Measurements from ENCODE around the gene MECP2. TPM values are rescaled to one million over a fixed set of nuclear protein-coding genes. Genes with fewer than 3 reads are reported as not detected.

Gene MECP2
- total RNA-seq, 4 donors from 2014 or later: 19.7 to 76.0 (median 33.9) TPM

- H3K4me3 ChIP-seq: no peak overlapping the region
- peaks cover 32% of the 10 kb centered on the region for H3K4me1 ChIP-seq
- no peak for TF ChIP-seq EP300 (IDR thresholded peaks at IDR 0.05)
- TF ChIP-seq POLR2A (IDR thresholded peaks at IDR 0.05): no peak
- TF ChIP-seq, protein P1, sequence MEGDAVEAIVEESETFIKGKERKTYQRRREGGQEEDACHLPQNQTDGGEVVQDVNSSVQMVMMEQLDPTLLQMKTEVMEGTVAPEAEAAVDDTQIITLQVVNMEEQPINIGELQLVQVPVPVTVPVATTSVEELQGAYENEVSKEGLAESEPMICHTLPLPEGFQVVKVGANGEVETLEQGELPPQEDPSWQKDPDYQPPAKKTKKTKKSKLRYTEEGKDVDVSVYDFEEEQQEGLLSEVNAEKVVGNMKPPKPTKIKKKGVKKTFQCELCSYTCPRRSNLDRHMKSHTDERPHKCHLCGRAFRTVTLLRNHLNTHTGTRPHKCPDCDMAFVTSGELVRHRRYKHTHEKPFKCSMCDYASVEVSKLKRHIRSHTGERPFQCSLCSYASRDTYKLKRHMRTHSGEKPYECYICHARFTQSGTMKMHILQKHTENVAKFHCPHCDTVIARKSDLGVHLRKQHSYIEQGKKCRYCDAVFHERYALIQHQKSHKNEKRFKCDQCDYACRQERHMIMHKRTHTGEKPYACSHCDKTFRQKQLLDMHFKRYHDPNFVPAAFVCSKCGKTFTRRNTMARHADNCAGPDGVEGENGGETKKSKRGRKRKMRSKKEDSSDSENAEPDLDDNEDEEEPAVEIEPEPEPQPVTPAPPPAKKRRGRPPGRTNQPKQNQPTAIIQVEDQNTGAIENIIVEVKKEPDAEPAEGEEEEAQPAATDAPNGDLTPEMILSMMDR (IDR thresholded peaks at IDR 0.05): peak; percentile 22 to 47
- no peak for TF ChIP-seq POLR2AphosphoS5 (IDR thresholded peaks at IDR 0.05)
- 32% methylated on average over 8 of the region's 8 CpGs for WGBS
- peak in 1 of 2 donors; percentile 81 for DNase-seq (ENCODE audit: low spot score in 2 of 2)
- H3K27me3 ChIP-seq: no peaks in the 10 kb centered on the region
- H3K36me3 ChIP-seq: no peaks in the 10 kb centered on the region
- H3K27ac ChIP-seq: no peak overlapping the region
- no peaks in the 10 kb centered on the region for H3K9me3 ChIP-seq
Measured at GRCh38 chrX:154051201-154051810, 46.2 kb downstream of the MECP2 start.

GRCh38 chrX:154050113-154050495 lies 47.4 kb downstream of the MECP2 start:
- H3K36me3 ChIP-seq: no peaks in the 10 kb centered on the region
- peak overlapping the region; percentile 29 for H3K27ac ChIP-seq
- 51% methylated on average over 7 of the region's 7 CpGs for WGBS
- H3K27me3 ChIP-seq: no peaks in the 10 kb centered on the region
- peak in 1 of 2 donors; percentile 46 for DNase-seq (ENCODE audit: low spot score in 2 of 2)
- no peaks in the 10 kb centered on the region for H3K9me3 ChIP-seq
- no peak overlapping the region for H3K4me3 ChIP-seq
- H3K4me1 ChIP-seq: peaks cover 40% of the 10 kb centered on the region
- TF ChIP-seq, protein P1 (IDR thresholded peaks at IDR 0.05): no peak
- TF ChIP-seq EP300 (IDR thresholded peaks at IDR 0.05) (no peak), POLR2A (IDR thresholded peaks at IDR 0.05) (no peak), POLR2AphosphoS5 (IDR thresholded peaks at IDR 0.05) (no peak)

DNA sequence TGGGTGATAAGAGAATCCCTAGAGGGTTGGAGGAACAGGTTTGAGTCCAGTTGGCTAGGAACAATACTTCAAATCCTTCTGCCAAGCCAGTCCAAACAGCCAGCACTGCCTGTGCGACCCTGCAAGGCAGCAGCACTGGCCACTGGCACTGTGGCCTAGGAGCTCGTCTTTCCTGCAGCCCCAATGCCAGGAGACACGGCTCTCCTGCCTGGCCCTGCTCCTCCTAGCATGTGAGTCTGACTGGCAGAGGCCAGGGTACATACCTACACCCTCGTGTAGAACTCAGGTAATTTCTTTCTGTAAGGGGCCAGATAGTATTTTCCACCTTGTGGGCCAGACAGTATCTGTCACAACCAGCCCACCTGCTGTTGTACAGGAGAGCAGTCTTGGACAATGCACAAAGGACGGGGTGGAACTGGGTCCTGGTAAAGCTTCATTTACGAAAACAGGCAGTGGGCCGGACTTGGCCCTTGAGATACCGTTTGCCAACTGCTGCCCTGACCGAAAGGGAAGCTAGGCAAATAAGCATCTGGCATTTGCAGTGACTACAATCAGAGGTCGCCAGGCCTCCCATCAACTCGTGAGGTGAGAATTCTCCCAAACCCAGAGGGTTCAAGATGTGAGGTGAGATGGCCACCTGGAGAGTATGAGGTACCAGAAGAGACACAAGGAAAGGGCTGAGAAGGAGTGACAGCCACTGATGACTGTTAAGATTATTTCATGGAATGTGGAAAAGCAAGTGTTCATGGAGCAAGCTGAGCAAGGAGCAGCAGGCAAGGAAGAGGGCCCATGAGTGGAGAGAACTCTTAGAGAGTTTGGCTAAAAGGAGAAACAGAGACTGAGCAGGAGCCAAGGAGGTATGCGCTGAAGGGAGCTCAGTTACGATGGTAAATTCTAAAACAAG lies 48.1 kb downstream of the MECP2 start:
- H3K4me3 ChIP-seq: no peak overlapping the region
- no peaks in the 10 kb centered on the region for H3K9me3 ChIP-seq
- TF ChIP-seq POLR2AphosphoS5 (IDR thresholded peaks at IDR 0.05) (no peak), POLR2A (IDR thresholded peaks at IDR 0.05) (no peak), EP300 (IDR thresholded peaks at IDR 0.05) (no peak)
- TF ChIP-seq, protein P1 (IDR thresholded peaks at IDR 0.05): no peak
- no peak overlapping the region for H3K27ac ChIP-seq
- no peaks in the 10 kb centered on the region for H3K27me3 ChIP-seq
- WGBS: 66% methylated on average over 12 of the region's 13 CpGs
- no peak for DNase-seq (ENCODE audit: low spot score in 2 of 2)
- H3K36me3 ChIP-seq: no peaks in the 10 kb centered on the region
- peaks cover 42% of the 10 kb centered on the region for H3K4me1 ChIP-seq

GRCh38 chrX:154048398-154048797 lies 49.1 kb downstream of the MECP2 start:
- H3K4me3 ChIP-seq: no peak overlapping the region
- TF ChIP-seq POLR2AphosphoS5 (IDR thresholded peaks at IDR 0.05) (no peak), POLR2A (IDR thresholded peaks at IDR 0.05) (no peak), EP300 (IDR thresholded peaks at IDR 0.05) (no peak)
- TF ChIP-seq, protein P1 (IDR thresholded peaks at IDR 0.05): no peak
- WGBS: 89% methylated on average over 11 of the region's 11 CpGs
- H3K27me3 ChIP-seq: no peaks in the 10 kb centered on the region
- H3K36me3 ChIP-seq: no peaks in the 10 kb centered on the region
- H3K27ac ChIP-seq: no peak overlapping the region
- H3K4me1 ChIP-seq: peaks cover 43% of the 10 kb centered on the region
- no peaks in the 10 kb centered on the region for H3K9me3 ChIP-seq
- DNase-seq (ENCODE audit: low spot score in 2 of 2): no peak

Measured in suprapubic skin (tissue), 4 donors.